ENCODE data around the gene TTYH1.
A peak's percentile ranks its signal among the peaks of the same experiment; 100 is the strongest.

TTYH1 gene

DNA sequence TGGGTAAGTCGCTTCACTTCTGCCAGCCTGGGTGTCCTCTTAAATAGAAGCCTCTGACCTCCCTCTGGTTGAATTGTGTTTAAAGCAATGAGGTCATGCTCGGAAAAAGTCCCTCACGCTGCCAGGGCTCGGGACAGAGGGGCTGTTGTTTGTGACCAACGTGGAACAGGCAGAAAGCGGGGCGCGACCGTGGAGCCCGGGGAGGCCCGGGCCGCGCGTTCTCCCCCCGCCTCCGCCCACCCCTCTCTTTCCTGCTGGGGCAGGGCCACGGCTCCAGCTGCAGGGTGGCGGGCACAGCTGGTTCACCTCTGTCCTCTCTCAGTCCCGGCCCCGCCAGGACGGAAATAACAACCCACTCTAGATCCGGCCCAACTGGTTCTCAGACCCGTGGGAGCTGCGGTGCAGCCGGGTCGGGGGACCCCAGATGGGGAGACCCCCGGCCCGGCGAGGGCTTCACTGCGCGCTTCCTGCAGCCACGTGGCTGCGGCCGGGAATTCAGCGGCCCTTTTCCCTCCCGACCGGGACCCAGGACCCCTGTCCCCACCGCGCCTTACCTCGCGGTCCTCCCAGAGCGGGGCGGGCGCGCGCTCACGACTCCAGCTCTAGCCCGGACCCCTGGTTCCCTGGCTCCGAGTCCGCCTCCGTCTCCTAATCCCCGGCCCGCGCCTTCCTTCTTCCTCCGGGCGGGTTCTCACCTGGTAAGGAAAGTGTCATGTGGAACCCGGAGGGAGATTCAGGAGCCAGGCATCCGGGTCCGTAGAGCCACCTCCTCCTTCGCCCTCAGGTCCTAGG is 55.9 kb downstream of the TTYH1 start:
- TF ChIP-seq CTCF (IDR thresholded peaks at IDR 0.05; ENCODE audit: unreplicated experiment in 3 of 3), result no peak
- Mint-ChIP-seq H3K4me3 (peak overlapping the region; percentile 84 to 86 (median 86)), H3K4me1 (peaks cover 29% of the 10 kb centered on the region), H3K27ac (peak overlapping the region; percentile 81 to 90 (median 89)), H3K9me3 (no peaks in the 10 kb centered on the region), H3K27me3 (ENCODE audit: low read depth) (peaks cover 18% of the 10 kb centered on the region), H3K36me3 (ENCODE audit: low read depth) (peaks cover 17% of the 10 kb centered on the region)

GRCh38 chr19:54473071-54473891 is 58.0 kb downstream of the TTYH1 start, which contains the start of gene CDC42EP5:
Gene CDC42EP5 (minus strand): TSS chr19:54473296. CDS start chr19:54465547, 7,749 bp downstream.
- peak within 1 kb of the TSS; percentile 76 to 83 (median 77) for H3K4me3 Mint-ChIP-seq

GRCh38 chr19:54473892-54474372 is 58.7 kb downstream of the TTYH1 start:
- H3K36me3 Mint-ChIP-seq (ENCODE audit: low read depth), result peaks cover 7% of the 10 kb centered on the region
- peaks cover 39% of the 10 kb centered on the region for H3K4me1 Mint-ChIP-seq

More at GRCh38 chr19:54473071-54473891, 58.0 kb downstream of the TTYH1 start, which contains the start of gene CDC42EP5:
- Mint-ChIP-seq H3K27ac (peak within 1 kb of the TSS; percentile 97 to 99 (median 99)), H3K4me1 (peaks cover 35% of the 10 kb centered on the region), H3K36me3 (ENCODE audit: low read depth) (peaks cover 9% of the 10 kb centered on the region), H3K9me3 (no peaks in the 10 kb centered on the region), H3K27me3 (ENCODE audit: low read depth) (peaks cover 20% of the 10 kb centered on the region)
- no peak for TF ChIP-seq CTCF (IDR thresholded peaks at IDR 0.05; ENCODE audit: unreplicated experiment in 3 of 3)

DNA sequence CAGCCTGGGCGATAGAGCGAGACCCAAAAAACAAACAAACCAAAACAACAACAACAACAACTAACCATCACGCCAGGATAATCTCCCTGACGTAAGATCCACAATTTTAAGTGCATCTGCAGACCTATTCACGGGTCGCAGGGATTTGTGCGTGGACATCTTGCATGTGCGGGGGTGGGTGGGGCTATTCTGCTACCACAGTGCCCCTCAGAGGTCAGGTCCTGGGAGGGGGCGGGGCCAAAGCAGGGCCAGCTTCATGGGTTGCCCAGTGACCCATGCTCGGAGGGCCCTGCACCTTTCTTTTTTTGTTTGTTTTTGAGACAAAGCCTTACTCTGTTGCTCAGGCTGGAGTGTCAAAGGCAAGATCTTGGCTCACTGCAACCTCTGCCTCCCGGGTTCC is 60.4 kb downstream of the TTYH1 start:
- Mint-ChIP-seq H3K27me3 (ENCODE audit: low read depth) (peaks cover 17% of the 10 kb centered on the region), H3K4me1 (peaks cover 25% of the 10 kb centered on the region), H3K4me3 (no peak overlapping the region), H3K9me3 (no peaks in the 10 kb centered on the region), H3K27ac (no peak overlapping the region), H3K36me3 (ENCODE audit: low read depth) (no peaks in the 10 kb centered on the region)
- TF ChIP-seq CTCF (IDR thresholded peaks at IDR 0.05; ENCODE audit: unreplicated experiment in 3 of 3), result no peak

More at GRCh38 chr19:54473892-54474372, 58.7 kb downstream of the TTYH1 start:
- Mint-ChIP-seq H3K27me3 (ENCODE audit: low read depth) (peaks cover 24% of the 10 kb centered on the region), H3K4me3 (peak overlapping the region; percentile 76 to 83 (median 77)), H3K27ac (peak overlapping the region; percentile 97 to 99 (median 99)), H3K9me3 (no peaks in the 10 kb centered on the region)
- no peak for TF ChIP-seq CTCF (IDR thresholded peaks at IDR 0.05; ENCODE audit: unreplicated experiment in 3 of 3)

- no peak overlapping the region for H3K4me3 Mint-ChIP-seq
- TF ChIP-seq CTCF (IDR thresholded peaks at IDR 0.05; ENCODE audit: unreplicated experiment in 3 of 3), result no peak
- peaks cover 21% of the 10 kb centered on the region for H3K27me3 Mint-ChIP-seq (ENCODE audit: low read depth)
- H3K27ac Mint-ChIP-seq, result peak overlapping the region in 2 of 3 experiments; percentile 7 to 53
- peaks cover 25% of the 10 kb centered on the region for H3K4me1 Mint-ChIP-seq
- H3K9me3 Mint-ChIP-seq, result no peaks in the 10 kb centered on the region
- no peaks in the 10 kb centered on the region for H3K36me3 Mint-ChIP-seq (ENCODE audit: low read depth)
These were observed 62.4 kb downstream of the TTYH1 start for GRCh38 chr19:54477650-54478049.

Measured in nephron (organoid).